IMR-90 (cell line): ENCODE results near the gene MYBPH. TPM values are rescaled to one million over a fixed set of nuclear protein-coding genes. Genes with fewer than 3 reads are reported as not detected.
A peak's percentile ranks its signal among the peaks of the same experiment; 100 is the strongest.

Source experiments
- ATAC-seq: fragments of 200-7000 bp; cut with Tn5 transposase; 2 replicates; pipeline ENCODE4 v1.9.1; 2020; ENCODE audit warnings: low read depth, mild to moderate bottlenecking, moderate library complexity
- BruUV-seq: library from RNA; stranded (reverse); fragments of 400-500 nt; replicated peaks from 2 replicates; lab custom pipeline; 2021; lab: Mats Ljungman, UMichigan
- CTCF ChIA-PET: fragments of 300-600 bp; formaldehyde crosslinking; extraction: SDS; loops from one replicate; lab custom pipeline; 2021; ENCODE audit warnings: antibody characterized with exemption; lab: Yijun Ruan, JAX
- POLR2A ChIA-PET: fragments of 300-600 bp; sonication (Branson Sonifier 250); formaldehyde crosslinking; loops from one replicate; lab custom pipeline; 2022; ENCODE audit warnings: antibody characterized with exemption; ENCODE audit not compliant: unreplicated experiment; lab: Charles Lee
- DNase-seq: peaks from one replicate; pipeline ENCODE4 v3.0.0; 2013
- H2AFZ ChIP-seq: replicated peaks from 2 replicates; pipeline ENCODE3; 2013; ENCODE audit warnings: low read length, mild to moderate bottlenecking; ENCODE audit not compliant: poor library complexity
- H2AK5ac ChIP-seq: 2 replicates; pipeline ENCODE4 v1.6.1; 2013; ENCODE audit warnings: low read depth, low read length, inconsistent platforms
- H2AK9ac ChIP-seq: replicated peaks from 2 replicates; pipeline ENCODE3; 2013; ENCODE audit warnings: mild to moderate bottlenecking, low read depth, low read length, moderate library complexity; ENCODE audit not compliant: poor library complexity
- H2BK120ac ChIP-seq: 2 replicates; pipeline ENCODE4 v1.6.1; 2013; ENCODE audit warnings: low read depth, low read length, inconsistent platforms
- H2BK15ac ChIP-seq: 3 replicates; pipeline ENCODE4 v1.6.1; 2013; ENCODE audit warnings: low read depth, low read length, inconsistent platforms
- H2BK20ac ChIP-seq: 2 replicates; pipeline ENCODE4 v1.6.1; 2013; ENCODE audit warnings: low read depth, mild to moderate bottlenecking, inconsistent platforms, low read length, moderate library complexity
- H2BK5ac ChIP-seq: 2 replicates; pipeline ENCODE4 v1.6.1; 2013; ENCODE audit warnings: mild to moderate bottlenecking, low read depth, low read length, inconsistent platforms; ENCODE audit not compliant: poor library complexity, severe bottlenecking
- H3K14ac ChIP-seq: replicated peaks from 2 replicates; pipeline ENCODE4 v1.6.1; 2013; ENCODE audit warnings: low read depth, low read length, inconsistent platforms
- H3K18ac ChIP-seq: 2 replicates; pipeline ENCODE4 v1.6.1; 2013; ENCODE audit warnings: low read depth, low read length, control low read depth
- H3K23ac ChIP-seq: 2 replicates; pipeline ENCODE4 v1.6.1; 2013; ENCODE audit warnings: low read depth, low read length, inconsistent platforms
- H3K27ac ChIP-seq: 2 replicates; pipeline ENCODE4 v1.5.1; 2013; ENCODE audit warnings: mild to moderate bottlenecking, control low read depth, low read length; ENCODE audit not compliant: insufficient read depth
- H3K27me3 ChIP-seq: 2 replicates; pipeline ENCODE4 v1.6.1; 2013; ENCODE audit warnings: low read length; ENCODE audit not compliant: control insufficient read depth, insufficient read depth
- H3K36me3 ChIP-seq: 2 replicates; pipeline ENCODE4 v1.6.1; 2013; ENCODE audit warnings: low read length, mixed read lengths; ENCODE audit not compliant: control insufficient read depth, insufficient read depth
- H3K4ac ChIP-seq: 2 replicates; pipeline ENCODE4 v1.6.1; 2013; ENCODE audit warnings: low read depth, low read length, inconsistent platforms
- H3K4me1 ChIP-seq: 2 replicates; pipeline ENCODE4 v1.6.1; 2013; ENCODE audit warnings: low read length, mixed read lengths; ENCODE audit not compliant: control insufficient read depth, insufficient read depth
- H3K4me2 ChIP-seq: 2 replicates; pipeline ENCODE4 v1.6.1; 2013; ENCODE audit warnings: low read depth, mild to moderate bottlenecking, control low read depth, low read length, moderate library complexity
- H3K4me3 ChIP-seq: 2 replicates; pipeline ENCODE4 v1.5.1; 2013; ENCODE audit warnings: low read depth, mild to moderate bottlenecking, control low read depth, low read length, moderate library complexity; ENCODE audit not compliant: insufficient read depth
- H3K56ac ChIP-seq: 2 replicates; pipeline ENCODE4 v1.6.1; 2013; ENCODE audit warnings: low read length, inconsistent platforms; ENCODE audit not compliant: insufficient read depth; ENCODE audit errors: extremely low read depth
- H3K79me1 ChIP-seq, 2 experiments: 2 replicates each; pipeline ENCODE4 v1.6.1; 2013; ENCODE audit warnings: low read length in 2 of 2, inconsistent platforms in 1 of 2, low read depth in 1 of 2
- H3K9ac ChIP-seq: 2 replicates; pipeline ENCODE4 v1.6.1; 2013; ENCODE audit warnings: low read depth, low read length, control low read depth
- H3K9me1 ChIP-seq: 2 replicates; pipeline ENCODE4 v1.6.1; 2013; ENCODE audit warnings: low read length, inconsistent platforms; ENCODE audit not compliant: insufficient read depth
- H3K9me3 ChIP-seq: 2 replicates; pipeline ENCODE4 v1.6.1; 2013; ENCODE audit warnings: low read length; ENCODE audit not compliant: control insufficient read depth, insufficient read depth
- H4K20me1 ChIP-seq: 2 replicates; pipeline ENCODE4 v1.6.1; 2013; ENCODE audit warnings: low read length, inconsistent platforms; ENCODE audit not compliant: insufficient read depth
- H4K5ac ChIP-seq: 2 replicates; pipeline ENCODE4 v1.6.1; 2013; ENCODE audit warnings: mild to moderate bottlenecking, low read depth, low read length, control low read depth
- H4K8ac ChIP-seq, 2 experiments: 2 replicates each; pipeline ENCODE4 v1.6.1; 2013; ENCODE audit warnings: low read depth in 2 of 2, low read length in 2 of 2, control low read depth in 1 of 2, inconsistent platforms in 1 of 2
- H4K91ac ChIP-seq: 2 replicates; pipeline ENCODE4 v1.6.1; 2013; ENCODE audit warnings: low read depth, low read length, inconsistent platforms; ENCODE audit not compliant: insufficient read depth
- NFE2L2 ChIP-seq: fragments of 150-350 bp; IDR thresholded peaks from 2 replicates; pipeline ENCODE4 v1.6.1; 2016; ENCODE audit warnings: low read depth, mild to moderate bottlenecking, low read length
- WGBS, 2 experiments: methylation state at CpG; one replicate each; pipeline versions ENCODE4 v1.1.5 to v1.1.7; 2013; ENCODE audit warnings: missing lambda C conversion rate in 2 of 2; ENCODE audit not compliant: insufficient read length in 1 of 2; ENCODE audit errors: extremely low coverage in 2 of 2; 5-methylcytosine and 5-hydroxymethylcytosine counted together
- dilution Hi-C: fragments of 300-500 bp; cut with HindIII; formaldehyde crosslinking; loops from one replicate; pipeline ENCODE4 v1.14.3; 2018; ENCODE audit warnings: low sequenced_read_pairs; ENCODE audit not compliant: unreplicated experiment
- in situ Hi-C: fragments of 300-500 bp; cut with MboI; formaldehyde crosslinking; loops from 3 replicates; pipeline ENCODE4 v1.14.3; 2019; ENCODE audit warnings: low sequenced_read_pairs, inconsistent platforms, mixed read lengths
- intact Hi-C: fragments of 100-400 bp; cut with micrococcal nuclease; formaldehyde crosslinking; loops from 2 replicates; pipeline ENCODE4 v1.10.0; 2022
- polyA plus RNA-seq, 3 experiments: library from polyadenylated mRNA; depleted of rRNA; stranded (reverse); fragments of >200 nt; gene quantifications; 2 replicates each; pipeline ENCODE4 v1.2.3, GENCODE V29; 2012; ENCODE audit warnings: low replicate concordance in 1 of 3
- total RNA-seq: library from RNA; depleted of rRNA; stranded (reverse); fragments of >200 nt; gene quantifications from 2 replicates; pipeline ENCODE4 v1.2.3, GENCODE V29; 2012

Gene MYBPH
- total and polyA plus RNA-seq, 2 of the 4 experiments (the other 2 are of a cell fraction) = not detected

DNA sequence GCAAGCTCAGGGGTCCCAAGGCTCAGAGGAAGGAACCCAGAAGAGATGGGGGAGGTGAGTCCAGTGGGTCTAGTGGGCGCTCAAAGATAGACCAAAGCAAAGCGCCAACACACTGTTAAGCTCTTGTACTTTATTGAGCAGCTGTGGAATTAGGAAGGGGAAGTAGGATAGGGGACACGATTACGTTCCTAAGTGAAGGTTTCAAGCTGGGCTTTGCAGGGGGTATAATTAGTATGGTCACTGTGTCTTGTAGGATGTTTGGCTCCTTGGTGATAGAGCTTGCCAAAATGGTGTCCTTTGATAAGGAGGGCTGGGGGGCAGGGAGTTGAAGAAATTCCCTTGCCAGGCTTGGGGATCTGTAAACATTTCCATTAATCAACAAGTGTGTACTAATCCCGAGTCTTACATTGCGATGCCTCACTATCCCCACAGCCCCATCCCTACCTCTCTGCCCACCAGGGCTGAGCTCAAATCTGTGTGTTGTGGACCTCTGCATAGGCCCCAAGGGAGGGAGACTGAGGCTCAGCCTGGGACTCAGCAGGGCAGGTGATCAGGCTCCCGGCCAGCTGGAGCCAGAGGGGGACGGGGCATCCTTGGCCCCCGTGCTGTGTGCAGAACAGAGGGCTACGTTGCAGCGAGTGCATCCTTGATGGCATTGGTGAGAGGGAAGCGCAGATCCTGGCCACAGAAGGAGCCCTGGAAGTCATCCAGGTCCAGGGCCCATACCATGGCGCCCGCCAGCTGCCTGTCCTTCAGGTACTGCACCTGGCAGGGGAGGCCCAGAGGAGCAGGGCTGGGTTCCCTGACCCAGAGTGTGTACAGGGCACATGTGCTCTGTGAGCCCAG is 3.4 kb upstream of the MYBPH start:
- ChIA-PET POLR2A (no interaction called here), CTCF (interaction anchor here (1.2 to 2.0 kb wide), 2 partner anchors 9 to 61 kb away, joined by 4 read pairs; no protein-coding TSS in a partner anchor)
- no peak overlapping the region for H3K27ac ChIP-seq
- no TSS peak for BruUV-seq
- 94% methylated on average over 7 of the region's 14 CpGs; no CpG with 5 or more reads in 1 of the 2 experiments for WGBS, 2 experiments
- in situ Hi-C loops (no loop called here), dilution Hi-C loops (no loop called here), intact Hi-C loops (no loop called here)
- no peak overlapping the region for H3K23ac ChIP-seq
- no peak for DNase-seq
- peaks cover 15% of the 10 kb centered on the region; the same call in 1 of the 2 replicates for H3K9me1 ChIP-seq
- H3K56ac ChIP-seq = no peak overlapping the region
- ATAC-seq = no peak
- H4K20me1 ChIP-seq = no peaks in the 10 kb centered on the region
- H4K91ac ChIP-seq = no peak overlapping the region
- H3K4me2 ChIP-seq = no peak overlapping the region
- no peak overlapping the region for H2BK5ac ChIP-seq
- no peak overlapping the region for H2AK9ac ChIP-seq
- H3K27me3 ChIP-seq = no peaks in the 10 kb centered on the region; the same call in 1 of the 2 replicates
- no peak overlapping the region for H3K9ac ChIP-seq
- H3K18ac ChIP-seq = no peak overlapping the region
- H3K4me3 ChIP-seq = no peak overlapping the region
- H3K14ac ChIP-seq = no peak overlapping the region
- H2BK120ac ChIP-seq = no peak overlapping the region
- H2AFZ ChIP-seq = peak overlapping the region; percentile 51
- H2AK5ac ChIP-seq = peak overlapping the region; percentile 70
- peaks cover 22% of the 10 kb centered on the region for H3K4me1 ChIP-seq
- H3K9me3 ChIP-seq = no peaks in the 10 kb centered on the region
- H4K5ac ChIP-seq = no peak overlapping the region
- no peak overlapping the region; the same call in 2 of the 3 replicates for H2BK15ac ChIP-seq
- no peak overlapping the region for H4K8ac ChIP-seq
- TF ChIP-seq NFE2L2 = no peak
- no peak overlapping the region for H2BK20ac ChIP-seq
- no peak overlapping the region for H3K4ac ChIP-seq
- no peaks in the 10 kb centered on the region for H3K79me1 ChIP-seq
- H3K36me3 ChIP-seq = no peaks in the 10 kb centered on the region
